ENCODE data around the gene VAMP2. TPM values are rescaled to one million over a fixed set of nuclear protein-coding genes. Genes with fewer than 3 reads are reported as not detected.

VAMP2 gene
- total RNA-seq, 1 donor, result 5.6 TPM

- DNase-seq (ENCODE audit: low read depth), result no peak
- no peak for TF ChIP-seq CTCF (IDR thresholded peaks at IDR 0.05; ENCODE audit: insufficient read depth, low read depth, low read length)
- H3K4me3 ChIP-seq (ENCODE audit: low read depth, low read length), result peak within 1 kb of the TSS; percentile 79
Measured at GRCh38 chr17:8123695-8124349, 38.9 kb downstream of the VAMP2 start, which contains the start of gene HES7. Gene HES7 (minus strand): TSS chr17:8124106. CDS start chr17:8124084, 22 bp downstream.

- TF ChIP-seq CTCF (IDR thresholded peaks at IDR 0.05; ENCODE audit: insufficient read depth, low read depth, low read length), result no peak
- peak overlapping the region; percentile 79 for H3K4me3 ChIP-seq (ENCODE audit: low read depth, low read length)
- DNase-seq (ENCODE audit: low read depth), result peak; percentile 49
Measured at GRCh38 chr17:8122924-8123694, 39.6 kb downstream of the VAMP2 start.

GRCh38 chr17:8122422-8122923 is 40.3 kb downstream of the VAMP2 start:
- no peak for TF ChIP-seq CTCF (IDR thresholded peaks at IDR 0.05; ENCODE audit: insufficient read depth, low read depth, low read length)
- peak overlapping the region; percentile 79 for H3K4me3 ChIP-seq (ENCODE audit: low read depth, low read length)
- peak; percentile 53 for DNase-seq (ENCODE audit: low read depth)

- peak; percentile 52 for TF ChIP-seq CTCF (IDR thresholded peaks at IDR 0.05; ENCODE audit: insufficient read depth, low read depth, low read length)
- DNase-seq (ENCODE audit: low read depth), result peak; percentile 77
- peak overlapping the region; percentile 79 for H3K4me3 ChIP-seq (ENCODE audit: low read depth, low read length)
Measured at GRCh38 chr17:8121681-8122421, 40.9 kb downstream of the VAMP2 start.

- no peak for TF ChIP-seq CTCF (IDR thresholded peaks at IDR 0.05; ENCODE audit: insufficient read depth, low read depth, low read length)
- peak overlapping the region; percentile 79 for H3K4me3 ChIP-seq (ENCODE audit: low read depth, low read length)
Measured at GRCh38 chr17:8121407-8121680, 41.4 kb downstream of the VAMP2 start.

GRCh38 chr17:8120520-8121406 is 42.0 kb downstream of the VAMP2 start:
- peak; percentile 71 for DNase-seq (ENCODE audit: low read depth)
- peak; percentile 36 for TF ChIP-seq CTCF (IDR thresholded peaks at IDR 0.05; ENCODE audit: insufficient read depth, low read depth, low read length)
- peak overlapping the region; percentile 79 for H3K4me3 ChIP-seq (ENCODE audit: low read depth, low read length)

More at GRCh38 chr17:8121407-8121680, 41.4 kb downstream of the VAMP2 start:
- DNase-seq (ENCODE audit: low read depth), result no peak
